Gastroesophageal sphincter (tissue), 4 donors: Measurements from ENCODE around the gene MLLT3. TPM values are rescaled to one million over a fixed set of nuclear protein-coding genes. Genes with fewer than 3 reads are reported as not detected.
A peak's percentile ranks its signal among the peaks of the same experiment; 100 is the strongest.

Source experiments
- ATAC-seq: fragments of 150-250 bp; one replicate; pipeline ENCODE4 v1.9.1; 2016; ENCODE audit warnings: mild to moderate bottlenecking, moderate library complexity
- H3K27ac ChIP-seq, 4 donors: fragments of 200-600 bp; sonication (generic) in 3 of 4; 1 replicate in 3 of 4; 2 replicates in 1 of 4; pipeline ENCODE4 v1.5.1; 2016 to 2019
- H3K27me3 ChIP-seq: fragments of 200-600 bp; sonication (generic); one replicate; pipeline ENCODE4 v1.5.1; 2019
- H3K36me3 ChIP-seq, 2 donors: fragments of 200-600 bp; sonication (generic); one replicate each; pipeline ENCODE4 v1.5.1; 2019; ENCODE audit warnings: control low read depth in 1 of 2
- H3K4me1 ChIP-seq, 3 donors: fragments of 200-600 bp; sonication (generic); 1 replicate in 2 of 3; 2 replicates in 1 of 3; pipeline ENCODE4 v1.5.1; 2016 to 2019; ENCODE audit warnings: control low read depth in 2 of 3
- H3K4me3 ChIP-seq, 2 donors: fragments of 200-600 bp; sonication (generic); one replicate each; pipeline ENCODE4 v1.5.1; 2019; ENCODE audit warnings: mild to moderate bottlenecking in 1 of 2, moderate library complexity in 1 of 2
- H3K9me3 ChIP-seq, 3 donors: fragments of 200-600 bp; sonication (generic); one replicate each; pipeline ENCODE4 v1.5.1; 2017 to 2019; ENCODE audit warnings: control low read depth in 2 of 3
- EP300 ChIP-seq: sonication (generic); formaldehyde crosslinking; IDR thresholded peaks from one replicate; pipeline ENCODE4 v1.6.1; 2017; ENCODE audit warnings: antibody characterized with exemption, mild to moderate bottlenecking
- POLR2A ChIP-seq, 2 donors: fragments of 450-650 bp; IDR thresholded peaks; one replicate each; pipeline ENCODE4 v1.6.1; 2017; ENCODE audit warnings: antibody characterized with exemption in 2 of 2, mild to moderate bottlenecking in 2 of 2, moderate library complexity in 1 of 2
- POLR2AphosphoS5 ChIP-seq: sonication (generic); formaldehyde crosslinking; IDR thresholded peaks from one replicate; pipeline ENCODE4 v1.6.1; 2017; ENCODE audit warnings: antibody characterized with exemption
- WGBS, 2 donors: methylation state at CpG; one replicate each; pipeline ENCODE4 v1.1.5; 2018; ENCODE audit warnings: low coverage in 1 of 2; 5-methylcytosine and 5-hydroxymethylcytosine counted together
- total RNA-seq, 4 donors: library from RNA; depleted of rRNA; stranded (reverse); fragments of >200 nt; gene quantifications; one replicate each; pipeline ENCODE4 v1.1.0, GENCODE V29; 2016
- TF ChIP-seq, protein P1 (sequence below), 4 experiments: fragments of 200-600 bp in 2 of 4; fragments of 450-650 bp in 2 of 4; sonication (generic) in 1 of 4; IDR thresholded peaks; one replicate each; pipeline ENCODE4 v1.5.1; 2017 to 2019; ENCODE audit warnings: antibody characterized with exemption in 4 of 4, mild to moderate bottlenecking in 2 of 4, moderate library complexity in 2 of 4

MLLT3 gene
- total RNA-seq, 4 donors from 2014 or later = 21.2 to 37.2 (median 29.6) TPM

- 80 to 81% methylated on average over 2 of the region's 2 CpGs for WGBS, 2 donors
- no peak for ATAC-seq
- Histone ChIP-seq H3K9me3 (no peaks in the 10 kb centered on the region), H3K27ac (no peak overlapping the region), H3K27me3 (no peaks in the 10 kb centered on the region), H3K4me3 (no peak overlapping the region), H3K36me3 (no peaks in the 10 kb centered on the region), H3K4me1 (peaks cover 5 to 51% (median 9%) of the 10 kb centered on the region in 3 donors)
- TF ChIP-seq EP300 (no peak), POLR2A (IDR thresholded peaks at IDR 0.05) (no peak), POLR2AphosphoS5 (no peak)
- TF ChIP-seq, protein P1, sequence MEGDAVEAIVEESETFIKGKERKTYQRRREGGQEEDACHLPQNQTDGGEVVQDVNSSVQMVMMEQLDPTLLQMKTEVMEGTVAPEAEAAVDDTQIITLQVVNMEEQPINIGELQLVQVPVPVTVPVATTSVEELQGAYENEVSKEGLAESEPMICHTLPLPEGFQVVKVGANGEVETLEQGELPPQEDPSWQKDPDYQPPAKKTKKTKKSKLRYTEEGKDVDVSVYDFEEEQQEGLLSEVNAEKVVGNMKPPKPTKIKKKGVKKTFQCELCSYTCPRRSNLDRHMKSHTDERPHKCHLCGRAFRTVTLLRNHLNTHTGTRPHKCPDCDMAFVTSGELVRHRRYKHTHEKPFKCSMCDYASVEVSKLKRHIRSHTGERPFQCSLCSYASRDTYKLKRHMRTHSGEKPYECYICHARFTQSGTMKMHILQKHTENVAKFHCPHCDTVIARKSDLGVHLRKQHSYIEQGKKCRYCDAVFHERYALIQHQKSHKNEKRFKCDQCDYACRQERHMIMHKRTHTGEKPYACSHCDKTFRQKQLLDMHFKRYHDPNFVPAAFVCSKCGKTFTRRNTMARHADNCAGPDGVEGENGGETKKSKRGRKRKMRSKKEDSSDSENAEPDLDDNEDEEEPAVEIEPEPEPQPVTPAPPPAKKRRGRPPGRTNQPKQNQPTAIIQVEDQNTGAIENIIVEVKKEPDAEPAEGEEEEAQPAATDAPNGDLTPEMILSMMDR (IDR thresholded peaks at IDR 0.05) = no peak
Measured at GRCh38 chr9:20508242-20508641, 114.1 kb downstream of the MLLT3 start.

DNA sequence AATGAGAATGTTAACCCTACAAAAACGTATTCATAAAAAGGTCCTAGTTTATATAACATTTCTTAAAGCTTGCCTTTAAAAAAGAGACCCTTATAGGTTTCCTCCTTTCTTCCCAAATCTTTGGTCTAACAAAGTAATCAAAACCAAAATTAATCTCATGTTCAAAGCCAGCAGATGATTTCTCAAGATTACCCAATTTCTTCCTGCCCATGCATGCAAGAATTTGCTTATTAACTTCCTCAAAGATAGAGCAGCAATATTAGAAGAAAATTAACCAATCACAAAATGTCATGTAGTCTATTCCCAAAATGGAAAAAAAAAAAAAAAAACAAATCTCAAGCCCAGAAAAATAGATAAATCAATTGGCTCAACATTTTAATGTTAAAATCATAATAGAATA is 114.9 kb downstream of the MLLT3 start:
- Histone ChIP-seq H3K36me3 (no peaks in the 10 kb centered on the region), H3K4me3 (no peak overlapping the region), H3K27ac (peak overlapping the region in 1 of 4 donors; percentile 24), H3K9me3 (no peaks in the 10 kb centered on the region), H3K4me1 (peaks cover 5 to 43% (median 9%) of the 10 kb centered on the region in 3 donors), H3K27me3 (no peaks in the 10 kb centered on the region)
- no peak for ATAC-seq
- TF ChIP-seq POLR2AphosphoS5 (no peak), EP300 (no peak), POLR2A (IDR thresholded peaks at IDR 0.05) (no peak)
- TF ChIP-seq, protein P1 (IDR thresholded peaks at IDR 0.05) = no peak
- 24 to 33% methylated on average over 1 of the region's 1 CpG for WGBS, 2 donors

DNA sequence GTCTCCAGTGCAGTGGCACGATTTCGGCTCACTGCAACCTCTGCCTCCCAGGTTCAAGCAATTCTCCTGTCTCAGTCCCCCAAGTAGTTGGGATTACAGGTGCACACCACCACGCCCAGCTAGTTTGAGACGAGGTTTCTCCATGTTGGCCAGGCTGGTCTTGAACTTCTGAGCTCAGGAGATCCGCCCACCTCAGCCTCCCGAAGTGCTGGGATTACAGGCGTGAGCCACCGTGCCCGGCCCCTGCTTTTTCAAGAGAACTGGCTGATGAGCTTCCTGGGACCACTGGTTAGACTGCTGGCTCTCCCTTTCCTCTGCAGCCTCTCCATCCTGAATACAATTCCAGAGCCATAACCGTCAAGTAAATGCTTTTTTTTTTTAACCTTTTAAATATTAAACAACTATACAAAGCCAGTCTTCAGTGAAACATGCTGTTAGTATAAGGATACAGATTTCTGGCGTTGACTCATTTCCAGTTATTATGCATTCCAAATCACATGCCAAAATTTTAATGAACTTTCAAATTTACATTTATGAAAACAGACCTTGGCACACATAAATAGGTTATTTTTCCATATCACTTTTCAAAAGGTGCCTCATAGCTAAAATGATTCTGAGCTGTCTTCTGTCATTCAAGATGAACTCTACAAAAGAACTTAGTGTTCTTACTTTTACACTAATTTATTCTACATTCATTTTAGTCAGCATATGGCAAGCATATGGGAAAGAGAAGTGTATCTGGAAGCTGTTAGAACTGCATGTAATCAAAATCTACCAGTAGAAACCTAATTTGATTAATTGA is 116.0 kb downstream of the MLLT3 start:
- H3K27me3 ChIP-seq = no peaks in the 10 kb centered on the region
- 65 to 72% methylated on average over 7 to 8 of the region's 11 CpGs for WGBS, 2 donors
- peaks cover 2 to 32% (median 9%) of the 10 kb centered on the region in 3 donors for H3K4me1 ChIP-seq
- H3K27ac ChIP-seq = peak overlapping the region in 2 of 4 donors; percentile 14 to 24
- TF ChIP-seq POLR2AphosphoS5 = no peak
- TF ChIP-seq, protein P1 (IDR thresholded peaks at IDR 0.05) = no peak
- TF ChIP-seq EP300 = no peak
- TF ChIP-seq POLR2A (IDR thresholded peaks at IDR 0.05) = no peak
- H3K4me3 ChIP-seq = no peak overlapping the region
- H3K36me3 ChIP-seq = no peaks in the 10 kb centered on the region
- ATAC-seq = no peak
- H3K9me3 ChIP-seq = no peaks in the 10 kb centered on the region

- peak overlapping the region in 1 of 4 donors; percentile 24 for H3K27ac ChIP-seq
- H3K9me3 ChIP-seq = no peaks in the 10 kb centered on the region
- no peaks in the 10 kb centered on the region for H3K27me3 ChIP-seq
- peaks cover 2 to 31% (median 9%) of the 10 kb centered on the region in 3 donors for H3K4me1 ChIP-seq
- ATAC-seq = no peak
- WGBS, 2 donors = 89 to 98% methylated on average over 4 to 5 of the region's 5 CpGs
- TF ChIP-seq POLR2AphosphoS5 (no peak), POLR2A (IDR thresholded peaks at IDR 0.05) (no peak), EP300 (no peak)
- TF ChIP-seq, protein P1 (IDR thresholded peaks at IDR 0.05) = no peak
- no peaks in the 10 kb centered on the region for H3K36me3 ChIP-seq
- no peak overlapping the region for H3K4me3 ChIP-seq
Measured at GRCh38 chr9:20505574-20505973, 116.7 kb downstream of the MLLT3 start.

DNA sequence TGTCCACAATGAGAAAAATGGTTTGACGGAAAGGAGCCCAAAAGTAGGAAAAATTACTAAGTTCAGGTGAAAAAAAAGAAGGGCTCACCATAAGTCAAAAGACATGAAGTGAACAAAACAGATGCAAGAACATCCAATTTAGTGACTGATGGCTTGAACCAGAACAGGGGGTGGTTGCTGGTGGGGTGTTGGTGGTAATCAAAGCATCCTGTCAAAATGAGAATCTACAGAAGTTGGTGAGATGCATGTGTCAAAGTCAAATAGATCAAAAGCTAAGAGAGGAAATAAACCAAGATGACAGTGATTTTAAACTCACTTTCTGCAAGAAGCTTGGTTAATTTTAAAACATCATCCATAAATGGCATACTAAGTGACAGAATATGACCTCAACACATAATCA is 117.4 kb downstream of the MLLT3 start:
- Histone ChIP-seq H3K27me3 (no peaks in the 10 kb centered on the region), H3K9me3 (no peaks in the 10 kb centered on the region), H3K4me3 (no peak overlapping the region), H3K4me1 (peaks cover 2 to 31% (median 9%) of the 10 kb centered on the region in 3 donors), H3K36me3 (no peaks in the 10 kb centered on the region), H3K27ac (no peak overlapping the region)
- no peak for ATAC-seq
- no peak for TF ChIP-seq POLR2A (IDR thresholded peaks at IDR 0.05)
- no peak for TF ChIP-seq POLR2AphosphoS5
- TF ChIP-seq EP300 = no peak
- TF ChIP-seq, protein P1 (IDR thresholded peaks at IDR 0.05) = no peak
- 91 to 94% methylated on average over 1 of the region's 1 CpG for WGBS, 2 donors
